Inferior parietal cortex (tissue), 1 donor: Measurements from ENCODE around the gene COG1.

Experiments
- DNase-seq: peaks from one replicate; pipeline ENCODE4 v3.0.0-alpha.2; 2016; ENCODE audit errors: extremely low spot score

Gene COG1

DNA sequence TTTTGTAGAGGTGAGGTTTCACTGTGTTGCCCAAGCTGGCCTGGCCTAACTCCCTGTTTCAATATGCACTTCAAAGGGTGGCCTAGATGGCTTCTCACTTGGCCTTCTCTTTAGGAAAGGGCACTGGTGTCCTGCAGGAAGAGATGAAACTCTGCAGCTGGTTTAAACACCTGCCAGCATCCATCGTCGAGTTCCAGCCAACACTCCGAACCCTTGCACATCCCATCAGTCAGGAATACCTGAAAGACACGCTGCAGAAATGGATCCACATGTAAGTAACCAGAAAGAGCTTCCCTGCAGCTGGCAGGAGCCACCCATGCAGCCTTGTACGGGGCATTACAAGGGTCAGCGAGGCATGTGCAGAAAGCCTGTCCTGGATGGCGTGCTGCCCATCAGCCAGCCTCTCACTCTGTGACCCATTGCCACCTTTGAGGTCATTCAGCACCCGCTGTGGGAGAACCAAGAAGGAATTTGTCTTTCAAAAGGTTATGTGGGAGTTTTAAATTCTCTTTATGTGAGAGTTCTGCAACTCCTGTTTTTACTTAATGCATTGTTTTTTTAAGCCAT is 7.0 kb downstream of the COG1 start:
- DNase-seq: no peak

DNA sequence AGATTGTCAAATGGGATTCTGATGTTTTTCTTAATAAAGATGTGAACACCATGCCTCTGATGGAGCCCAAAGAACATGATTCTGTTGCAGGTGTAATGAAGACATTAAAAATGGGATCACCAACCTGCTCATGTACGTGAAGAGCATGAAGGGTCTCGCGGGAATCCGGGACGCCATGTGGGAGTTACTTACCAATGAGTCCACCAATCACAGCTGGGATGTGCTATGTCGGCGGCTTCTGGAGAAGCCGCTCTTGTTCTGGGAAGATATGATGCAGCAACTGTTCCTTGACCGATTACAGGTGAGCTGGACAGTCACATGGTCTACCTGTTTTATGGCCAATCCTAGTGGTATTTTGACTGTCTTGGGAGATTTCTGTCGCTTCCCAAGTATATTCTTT is 7.6 kb downstream of the COG1 start:
- DNase-seq: no peak

DNA sequence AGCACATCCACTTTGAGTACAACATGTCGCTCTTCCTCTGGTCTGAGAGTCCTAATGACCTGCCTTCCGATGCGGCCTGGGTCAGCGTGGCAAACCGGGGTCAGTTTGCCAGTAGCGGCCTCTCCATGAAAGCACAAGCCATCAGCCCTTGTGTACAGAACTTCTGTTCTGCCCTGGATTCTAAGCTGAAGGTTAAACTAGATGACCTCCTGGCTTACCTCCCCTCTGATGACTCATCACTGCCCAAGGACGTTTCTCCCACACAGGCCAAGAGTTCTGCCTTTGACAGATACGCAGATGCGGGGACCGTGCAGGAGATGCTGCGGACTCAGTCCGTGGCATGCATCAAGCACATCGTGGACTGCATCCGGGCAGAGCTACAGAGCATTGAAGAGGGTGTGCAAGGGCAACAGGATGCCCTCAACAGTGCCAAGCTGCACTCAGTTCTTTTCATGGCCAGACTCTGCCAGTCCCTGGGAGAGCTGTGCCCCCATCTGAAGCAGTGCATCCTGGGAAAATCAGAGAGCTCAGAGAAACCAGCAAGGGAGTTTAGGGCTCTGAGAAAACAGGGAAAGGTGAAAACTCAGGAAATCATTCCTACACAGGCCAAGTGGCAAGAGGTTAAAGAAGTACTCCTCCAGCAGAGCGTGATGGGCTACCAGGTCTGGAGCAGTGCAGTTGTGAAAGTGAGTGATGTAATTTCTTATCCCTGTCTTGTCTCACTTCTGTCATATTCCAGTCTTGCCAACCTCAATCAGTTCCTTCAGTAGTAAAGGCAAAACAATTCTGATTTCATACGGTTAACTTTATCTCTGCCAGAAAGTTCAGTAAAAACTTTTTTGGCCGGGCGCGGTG is 8.6 kb downstream of the COG1 start:
- DNase-seq: no peak

DNA sequence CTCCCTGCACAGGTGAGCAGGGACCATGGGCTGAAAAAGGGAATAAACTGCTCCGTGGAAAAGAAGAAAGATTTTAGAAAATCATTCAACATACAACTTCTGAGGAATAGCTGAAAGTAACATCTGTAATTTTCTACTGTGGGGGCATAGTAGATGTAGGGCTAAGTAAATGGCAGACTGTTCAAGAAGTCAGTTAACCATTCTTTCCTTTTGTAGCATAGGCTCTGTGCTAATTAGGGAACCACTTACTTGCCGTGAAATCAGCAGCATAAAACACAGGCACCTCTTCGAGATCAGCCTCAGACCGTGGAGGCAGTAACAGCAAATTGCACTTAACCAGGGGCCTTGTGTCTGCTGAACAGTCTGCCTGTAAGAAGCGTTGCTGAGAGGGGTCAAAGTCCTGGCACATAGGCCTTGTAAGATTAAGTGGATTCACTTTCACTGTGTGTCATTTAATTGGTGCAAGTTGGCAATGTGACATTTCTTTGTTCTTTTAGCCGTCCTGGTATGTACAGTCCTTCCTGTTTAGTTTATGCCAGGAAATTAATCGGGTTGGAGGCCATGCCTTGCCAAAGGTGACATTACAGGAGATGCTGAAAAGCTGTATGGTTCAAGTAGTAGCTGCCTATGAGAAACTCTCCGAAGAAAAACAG is 10.4 kb downstream of the COG1 start:
- DNase-seq: no peak

DNA sequence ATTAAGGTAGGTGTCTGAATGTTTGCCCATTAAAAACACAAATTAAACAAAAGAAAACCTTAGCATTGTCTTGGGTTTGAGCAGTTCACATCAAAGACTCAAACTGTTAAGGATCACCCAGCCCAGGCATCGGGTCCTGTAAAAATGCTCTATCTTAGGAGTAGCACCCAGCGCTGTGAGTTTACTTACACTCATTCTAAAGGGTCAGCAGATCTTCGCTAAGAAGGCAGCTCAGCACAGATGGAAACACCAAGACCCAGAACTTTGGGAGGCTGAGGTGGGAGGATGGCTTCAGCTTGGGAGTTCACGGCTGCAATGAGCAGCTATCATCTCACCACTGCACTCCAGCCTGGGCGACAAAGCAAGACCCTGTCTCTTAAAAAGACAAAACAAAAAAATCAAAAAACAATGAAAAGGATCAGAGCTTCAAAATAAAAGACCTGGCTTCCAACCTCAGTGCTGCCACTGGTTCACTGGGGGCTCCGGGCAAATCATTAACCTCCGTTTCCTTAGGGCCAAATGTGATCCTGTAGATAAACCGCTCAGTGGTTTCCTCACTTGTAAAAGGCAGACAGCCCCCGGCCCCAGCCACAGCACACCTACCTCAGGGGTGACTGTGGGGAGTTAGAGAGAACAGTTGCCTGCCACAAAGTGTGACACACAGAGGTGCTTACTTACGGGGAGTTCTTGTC is 11.1 kb downstream of the COG1 start:
- no peak for DNase-seq

DNA sequence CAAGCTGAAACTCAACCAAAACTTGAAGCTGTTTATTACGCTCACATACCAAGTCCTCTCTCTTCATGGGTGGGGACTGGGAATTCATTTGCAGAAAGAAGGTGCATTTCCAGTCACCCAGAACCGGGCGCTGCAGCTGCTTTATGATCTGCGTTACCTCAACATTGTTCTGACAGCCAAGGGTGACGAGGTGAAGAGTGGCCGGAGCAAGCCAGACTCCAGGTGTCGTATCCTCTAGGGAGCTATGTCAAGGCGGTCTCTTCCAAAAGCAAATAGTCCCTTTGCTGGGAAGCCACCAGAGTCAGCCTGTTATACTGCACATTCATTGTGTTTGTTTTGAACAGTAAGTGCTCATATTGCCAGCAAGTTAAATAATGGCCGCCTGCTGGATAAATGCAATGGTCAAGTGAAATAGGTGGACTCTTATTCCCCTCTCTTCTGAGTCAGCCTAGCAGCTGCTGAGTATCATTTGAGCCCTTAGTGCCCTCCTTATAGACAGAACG is 12.7 kb downstream of the COG1 start:
- no peak for DNase-seq

DNA sequence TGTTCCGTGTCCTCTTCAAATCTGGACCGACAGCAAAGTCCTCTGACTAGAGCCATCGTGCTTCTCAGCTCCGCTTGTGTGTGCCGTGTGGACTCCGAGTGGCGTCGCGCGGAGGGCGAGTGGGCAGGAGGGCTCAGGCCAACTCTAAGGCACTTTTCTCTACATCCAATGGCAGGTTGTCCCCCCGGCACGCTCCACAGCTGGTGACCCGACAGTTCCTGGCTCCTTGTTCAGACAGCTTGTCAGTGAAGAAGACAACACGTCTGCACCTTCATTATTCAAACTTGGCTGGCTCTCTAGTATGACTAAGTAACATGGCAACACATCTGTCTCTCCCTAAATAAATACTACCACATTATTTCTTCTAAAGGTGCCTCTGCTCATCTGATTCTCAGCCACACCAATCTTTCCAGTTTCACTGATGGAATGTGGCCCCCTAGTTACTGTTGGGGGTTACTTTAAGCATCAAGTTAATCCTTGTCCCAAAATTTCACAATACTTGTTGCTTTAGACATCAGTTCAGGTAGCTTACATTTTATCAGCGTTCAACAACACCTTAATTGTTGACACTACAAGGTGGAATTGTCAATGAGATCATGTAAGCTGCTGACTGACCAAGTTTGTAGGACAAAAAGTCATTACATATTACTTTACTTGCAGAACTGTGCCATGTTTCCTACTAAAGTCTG is 15.4 kb downstream of the COG1 start:
- DNase-seq: no peak

DNA sequence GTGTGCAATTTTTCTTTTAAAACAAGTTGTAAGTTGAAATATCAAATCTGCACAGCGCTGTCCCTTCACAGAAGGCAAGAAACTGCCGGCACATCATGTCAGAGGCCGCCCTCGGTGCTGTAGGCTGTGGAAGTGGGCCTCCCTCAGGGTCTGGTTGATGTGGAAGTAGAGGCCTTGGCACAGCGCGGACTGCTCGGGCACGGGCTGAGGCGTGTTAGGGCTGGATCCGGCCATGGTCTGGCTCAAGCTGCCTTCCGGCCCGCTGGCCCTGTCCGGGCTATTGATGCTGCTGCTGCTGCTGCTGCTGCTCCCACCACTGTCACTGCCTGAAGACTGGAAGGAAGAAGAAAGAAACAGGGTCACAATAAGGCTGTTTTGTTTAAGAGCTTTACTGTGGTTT is 16.6 kb downstream of the COG1 start:
- no peak for DNase-seq

DNA sequence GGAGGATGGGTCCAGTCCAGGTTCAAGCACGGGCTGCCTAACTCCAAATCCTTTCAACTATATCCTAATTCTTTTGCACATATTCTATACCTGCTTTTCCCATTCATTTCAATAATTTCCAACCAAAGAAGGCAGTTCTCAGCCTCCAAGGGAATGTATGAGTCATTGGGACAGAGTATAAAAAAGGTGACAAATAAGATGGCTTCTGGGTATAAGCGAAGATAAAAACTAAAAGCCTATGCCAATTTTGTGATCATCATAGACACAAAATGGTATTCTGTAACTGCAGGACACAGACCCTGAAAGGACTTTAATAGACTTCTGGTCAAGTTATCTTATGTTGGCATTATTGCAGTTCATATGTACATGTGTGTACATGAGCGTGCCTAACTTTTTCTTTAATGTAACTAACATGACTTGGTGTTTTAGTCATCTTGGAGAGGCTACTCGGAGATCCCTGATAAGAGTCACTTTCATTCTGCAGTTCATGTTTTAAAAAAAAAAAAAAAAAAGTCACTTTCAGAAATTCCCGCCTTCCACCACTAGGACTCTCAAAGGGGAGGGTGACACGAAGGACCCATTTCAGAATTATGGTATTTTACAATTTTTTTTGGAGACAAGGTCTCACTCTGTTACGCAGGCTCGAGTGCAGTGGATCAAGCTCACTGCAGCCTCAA is 17.3 kb downstream of the COG1 start:
- DNase-seq: no peak

DNA sequence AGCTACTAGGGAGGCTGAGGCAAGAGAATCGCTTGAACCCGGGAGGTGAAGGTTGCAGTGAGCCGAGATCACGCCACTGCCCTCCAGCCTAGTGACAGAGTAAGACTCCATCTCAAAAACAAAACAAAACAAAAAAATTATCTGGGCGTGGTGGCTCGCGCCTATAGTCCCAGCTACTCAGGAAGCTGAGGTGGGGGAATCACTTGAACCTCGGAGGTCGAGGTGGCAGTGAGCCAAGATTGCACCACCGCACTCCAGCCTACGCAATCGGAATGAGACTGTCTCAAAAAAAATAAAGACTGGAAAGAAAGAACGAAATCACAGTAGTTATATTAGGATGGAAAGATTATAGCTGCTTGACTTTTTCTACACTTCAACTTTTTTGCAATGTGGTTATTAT is 18.9 kb downstream of the COG1 start:
- DNase-seq: no peak

DNA sequence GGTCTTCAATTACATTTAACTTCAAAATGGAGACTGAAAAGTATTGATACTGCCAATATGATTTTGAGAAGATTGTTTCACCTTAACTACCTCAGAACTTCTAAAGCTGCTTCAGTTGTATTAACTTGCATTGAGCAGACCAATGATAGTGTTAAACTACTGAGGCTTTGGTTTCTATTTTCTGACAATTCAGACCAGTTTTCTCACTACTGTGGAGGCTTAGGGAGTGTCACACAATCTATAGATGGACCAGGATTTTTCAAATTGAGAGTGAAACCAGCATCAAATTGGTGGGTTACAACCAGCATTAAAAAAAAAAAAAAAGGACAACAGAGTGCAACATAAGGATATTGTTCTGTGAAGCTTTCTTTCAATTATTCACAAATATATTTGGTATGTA is 21.2 kb downstream of the COG1 start:
- DNase-seq: no peak

DNA sequence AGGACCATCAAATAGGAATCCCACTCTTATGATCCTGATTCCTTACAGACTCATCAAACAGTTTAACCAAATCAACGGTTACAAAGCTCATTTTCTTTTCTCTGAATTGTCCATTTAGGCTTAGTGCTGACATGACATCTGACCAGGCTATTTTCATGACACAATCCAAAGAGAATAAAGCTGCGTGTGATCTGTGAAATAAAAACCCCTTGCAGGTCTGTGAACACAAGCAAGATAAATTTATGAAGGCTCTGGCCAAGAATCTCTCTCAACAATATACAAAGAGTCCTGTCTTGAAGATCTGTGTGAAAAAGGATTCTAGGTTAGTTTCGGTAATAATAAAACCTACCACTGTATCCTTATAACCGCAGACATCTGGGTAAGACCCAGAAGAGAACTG is 22.0 kb downstream of the COG1 start:
- no peak for DNase-seq

DNA sequence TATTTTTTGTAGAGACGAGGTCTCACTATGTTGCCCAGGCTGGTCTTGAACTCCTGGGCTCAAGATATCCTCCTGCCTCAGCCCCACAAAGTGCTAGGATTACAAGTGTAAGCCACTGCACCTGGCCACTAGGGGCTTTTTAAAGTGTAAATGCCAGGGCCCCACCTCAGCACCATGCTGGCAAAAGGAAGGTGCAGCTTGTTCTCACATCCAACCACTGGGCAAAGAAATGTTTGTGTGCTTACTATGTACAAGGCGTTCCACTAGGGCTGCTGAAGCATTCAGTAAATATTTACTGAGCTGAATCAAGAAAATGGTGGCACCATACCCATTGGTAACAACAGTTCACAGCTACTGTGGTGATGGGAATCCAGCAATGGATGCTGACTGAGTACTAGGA is 22.6 kb downstream of the COG1 start:
- DNase-seq: no peak

DNA sequence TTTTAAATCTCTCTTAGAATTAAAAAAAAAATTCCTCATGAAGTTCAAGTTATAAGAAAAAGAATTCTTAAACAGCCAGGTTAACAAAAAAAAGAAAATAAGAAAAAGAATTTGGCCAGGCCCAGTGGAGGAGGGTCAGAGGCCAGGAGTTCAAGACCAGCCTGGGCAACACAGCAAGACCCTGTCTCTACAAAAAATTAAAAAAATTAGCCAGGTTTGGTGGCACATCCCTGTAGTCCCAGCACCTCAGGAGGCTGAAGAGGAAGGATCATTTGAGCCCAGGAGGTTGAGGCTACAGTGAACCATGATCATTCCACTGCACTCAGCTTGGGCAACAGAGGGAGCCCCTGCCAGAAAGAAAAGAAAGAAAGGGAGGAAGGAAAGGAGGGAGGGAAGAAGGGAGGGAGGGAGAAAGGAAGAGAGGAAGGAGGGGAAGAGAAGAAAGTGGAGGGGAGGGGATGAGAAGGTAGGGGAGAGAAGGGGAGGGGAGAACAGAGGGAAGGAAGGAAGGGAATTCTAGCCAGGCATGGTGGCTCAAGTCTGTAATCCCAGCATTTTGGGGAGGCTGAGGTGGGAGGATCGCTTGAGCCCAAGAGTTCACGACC is 30.9 kb downstream of the COG1 start:
- no peak for DNase-seq

DNA sequence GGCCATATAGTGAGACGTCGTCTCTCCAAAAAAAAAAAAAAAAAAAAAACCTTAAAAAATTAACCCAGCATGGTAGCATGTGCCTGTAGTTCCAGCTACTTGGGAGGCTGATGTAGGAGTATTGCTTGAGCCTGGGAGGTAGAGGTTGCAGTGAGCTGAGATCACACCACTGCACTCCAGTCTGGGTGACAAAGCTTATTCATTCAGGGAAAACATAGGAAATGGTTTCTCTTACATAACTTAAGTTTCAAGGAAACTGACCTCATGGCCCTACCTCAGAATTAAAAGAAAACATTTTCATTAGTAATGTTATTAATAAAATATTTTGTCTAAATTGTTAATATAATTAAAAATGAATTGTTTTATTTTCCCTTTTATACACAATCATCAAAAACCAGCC is 31.4 kb downstream of the COG1 start:
- DNase-seq: no peak

DNA sequence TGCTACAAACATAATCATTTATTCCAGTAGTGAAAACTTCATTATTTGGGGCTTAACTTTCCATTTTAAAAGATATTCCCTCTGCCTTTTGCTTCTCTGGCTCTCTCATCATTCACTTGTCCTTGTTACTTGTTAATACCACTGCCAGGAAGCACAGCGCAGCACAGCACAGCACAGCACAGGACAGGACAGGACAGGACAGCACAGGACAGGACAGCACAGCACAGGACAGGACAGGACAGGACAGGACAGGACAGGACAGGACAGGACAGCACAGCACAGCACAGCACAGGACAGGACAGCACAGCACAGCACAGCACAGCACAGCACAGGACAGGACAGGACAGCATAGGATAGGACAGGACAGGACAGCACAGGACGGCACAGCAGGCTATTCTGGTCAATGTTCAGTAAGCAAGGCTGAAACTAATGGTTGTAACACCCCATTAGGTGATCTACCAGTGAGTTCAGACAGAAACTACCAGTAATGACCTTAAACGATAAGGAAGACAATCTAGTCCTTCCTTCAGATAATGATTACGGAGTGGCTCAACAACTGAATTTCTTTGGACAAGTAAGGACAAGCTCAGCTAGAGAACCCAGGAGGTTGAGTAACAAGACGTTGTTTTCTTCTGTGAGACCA is 31.9 kb downstream of the COG1 start:
- DNase-seq: no peak

DNA sequence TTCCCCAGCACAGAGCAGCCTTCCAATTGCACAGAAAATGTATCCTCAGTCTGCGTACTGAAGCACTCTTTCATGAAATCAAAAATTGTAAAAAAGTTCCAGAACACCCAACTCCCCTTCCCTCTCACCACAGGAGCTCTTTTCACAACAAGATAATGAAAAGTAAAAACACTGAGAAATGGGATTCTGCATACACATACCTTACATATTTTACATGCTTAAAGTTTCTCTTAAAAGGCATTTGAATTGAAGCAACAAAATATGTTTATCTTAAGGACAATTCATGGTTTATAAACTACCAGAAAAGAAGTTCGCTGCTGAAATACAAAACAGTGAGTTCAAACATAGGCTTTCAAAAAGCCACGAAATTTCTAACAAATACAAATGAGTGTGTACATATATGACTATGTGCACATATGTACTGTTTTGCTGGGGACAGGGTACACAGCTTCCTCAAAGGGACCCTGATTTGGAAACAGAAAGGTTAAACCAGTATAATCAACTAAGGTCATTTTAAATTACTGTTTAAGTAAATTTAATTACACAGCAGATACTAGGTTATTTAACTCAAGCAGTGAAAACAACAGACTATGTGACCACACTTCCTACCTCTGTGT is 33.8 kb downstream of the COG1 start:
- no peak for DNase-seq

DNA sequence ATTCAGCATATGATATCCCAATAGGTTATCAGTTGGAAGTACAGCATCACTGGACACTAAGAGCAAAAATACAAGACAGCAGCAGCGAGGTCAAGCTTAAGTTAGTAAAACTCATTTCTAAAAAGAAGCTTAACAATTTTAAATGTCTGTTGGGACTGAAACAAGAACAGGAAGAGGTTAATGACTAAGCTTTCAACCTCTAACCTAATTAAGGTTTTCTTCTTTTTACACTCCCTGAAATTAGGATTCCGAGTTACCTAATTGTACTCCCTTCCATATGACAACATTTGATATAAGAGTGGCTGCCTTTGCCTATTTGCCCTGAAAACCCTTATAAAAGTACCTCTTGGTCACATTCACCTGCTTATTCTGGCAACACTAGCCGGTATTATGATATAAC is 34.5 kb downstream of the COG1 start:
- DNase-seq: no peak

DNA sequence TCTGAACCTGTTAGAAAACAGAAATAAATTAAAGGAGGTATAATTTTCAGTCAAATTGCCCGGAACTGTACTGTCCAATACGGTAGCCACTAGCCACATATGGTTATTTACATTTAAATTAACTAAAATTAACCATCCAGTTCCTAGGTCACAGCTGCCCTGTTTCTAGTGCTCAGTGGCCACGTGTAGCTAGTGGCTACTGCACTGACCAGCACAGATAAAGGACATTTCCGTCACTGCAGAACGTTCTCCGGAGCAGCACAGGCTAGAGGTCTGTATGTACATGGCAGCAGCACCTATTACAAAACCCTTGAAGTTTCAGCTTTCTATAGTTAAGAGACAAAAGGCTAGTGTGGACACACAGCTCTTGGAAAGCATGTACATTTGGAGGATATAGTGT is 35.1 kb downstream of the COG1 start:
- no peak for DNase-seq

DNA sequence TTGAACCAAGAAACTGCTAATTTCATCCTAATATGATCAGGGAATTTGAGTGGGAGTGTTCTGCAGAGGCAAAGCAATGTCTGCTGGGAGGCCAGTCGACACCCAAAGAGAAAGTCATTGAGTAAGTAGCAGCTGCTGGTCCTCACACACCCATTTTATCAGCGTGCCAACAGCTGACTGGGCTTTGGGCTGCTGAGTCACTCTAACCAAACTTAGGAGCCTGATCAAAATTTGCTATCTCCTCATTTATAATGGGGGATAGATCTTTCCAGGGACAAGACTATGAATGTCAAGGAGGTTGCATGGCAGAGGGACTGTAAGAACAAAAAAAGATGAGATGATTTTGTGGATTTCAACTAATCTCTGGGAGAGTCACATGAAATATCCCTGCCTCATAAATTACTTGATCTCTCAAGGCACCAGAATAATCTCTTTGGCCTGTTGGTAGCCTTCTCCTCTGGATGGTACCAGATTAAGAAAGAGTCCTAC is 35.9 kb downstream of the COG1 start:
- DNase-seq: no peak
